ENCODE data around the gene SLC43A3. TPM values are rescaled to one million over a fixed set of nuclear protein-coding genes. Genes with fewer than 3 reads are reported as not detected.

SLC43A3 gene
- total and polyA plus RNA-seq, 9 of the 15 experiments (the other 6 are each of a cell fraction or from before 2014, with no cell fraction given), result 63.7 to 281 (median 139) TPM

- TF ChIP-seq SAP30 (IDR thresholded peaks at IDR 0.05; ENCODE audit: borderline replicate concordance, insufficient read depth, low read depth, low read length, poor library complexity, severe bottlenecking) (no peak), BRD9 (IDR thresholded peaks at IDR 0.05; ENCODE audit: low read depth, partially characterized antibody) (no peak)
Observed at GRCh38 chr11:57461841-57462489, 35.0 kb upstream of the SLC43A3 start (continued).

- peak overlapping the region; percentile 29; the same call in 1 of the 2 replicates for H2AFZ ChIP-seq (ENCODE audit: low read depth, low read length)
- in situ Hi-C loops (cut with MboI), result no loop called here
- no peaks in the 10 kb centered on the region for H3K9me1 ChIP-seq (ENCODE audit: control insufficient read depth, insufficient read depth, low read length)
- no peak overlapping the region for H3K27ac ChIP-seq (ENCODE audit: extremely low read depth, low read depth, low read length)
- H3K79me2 ChIP-seq (ENCODE audit: control insufficient read depth, insufficient read depth, low read length), result no peaks in the 10 kb centered on the region
- DNase-seq (ENCODE audit: extremely low read depth in 1 of 4, low spot score in 3 of 4) (peak in 2 of 4 experiments; percentile 38 to 45), ATAC-seq (no peak), FAIRE-seq (no peak)
- peaks cover 22 to 60% of the 10 kb centered on the region in 2 experiments for H3K4me1 ChIP-seq (replicated peaks in 1 of 2; ENCODE audit: control insufficient read depth in 2 of 2, insufficient read depth in 2 of 2, low read length in 2 of 2)
- CTCF ChIA-PET (ENCODE audit: low intra/inter-chr PET ratio), result interaction anchor here (0.6 kb wide), 1 partner anchor 1641 kb away, joined by 3 read pairs; no protein-coding TSS in a partner anchor
- H3K9ac ChIP-seq (ENCODE audit: insufficient read depth in 1 of 2, low read depth in 2 of 2, low read length in 2 of 2), result peak overlapping the region in 1 of 2 experiments; percentile 91; a peak in 3 of 4 replicates
- 11% methylated on average over 22 of the region's 50 CpGs for WGBS (ENCODE audit: insufficient coverage, low coverage, missing lambda C conversion rate)
- no peaks in the 10 kb centered on the region for H3K27me3 ChIP-seq (ENCODE audit: control insufficient read depth in 2 of 2, insufficient read depth in 2 of 2, low read length in 2 of 2)
- no TSS peak for BruUV-seq (replicated peaks)
- H4K20me1 ChIP-seq (replicated peaks; ENCODE audit: control insufficient read depth, insufficient read depth, low read length), result peaks cover 5% of the 10 kb centered on the region
- peak overlapping the region; percentile 45 for H3K4me3 ChIP-seq
- POLR2A ChIA-PET, result interaction anchor here (0.6 kb wide), 1 partner anchor 74 kb away, joined by 3 read pairs; no protein-coding TSS in a partner anchor
- intact Hi-C loops (cut with micrococcal nuclease), result no loop called here
- H3K9me3 ChIP-seq (replicated peaks; ENCODE audit: control insufficient read depth, insufficient read depth, low read depth, low read length), result no peaks in the 10 kb centered on the region
- no peaks in the 10 kb centered on the region for H3K36me3 ChIP-seq (ENCODE audit: control insufficient read depth, insufficient read depth, low read length)
- peak overlapping the region; percentile 82 for H3K4me2 ChIP-seq (ENCODE audit: insufficient read depth, low read length)
- no peak for TF ChIP-seq ELK1 (CRISPR knock-in tag; IDR thresholded peaks at IDR 0.05)
- no peak for TF ChIP-seq FOS (IDR thresholded peaks at IDR 0.05; ENCODE audit: extremely low read depth, insufficient read length)
- no peak for TF ChIP-seq ZNF75A (CRISPR knock-in tag; IDR thresholded peaks at IDR 0.05)
- no peak for TF ChIP-seq SMAD1 (IDR thresholded peaks at IDR 0.05; ENCODE audit: low read depth, low read length, partially characterized antibody)
- TF ChIP-seq ZZZ3 (IDR thresholded peaks at IDR 0.05), result no peak
- peak; percentile 60 for TF ChIP-seq MAFK (IDR thresholded peaks at IDR 0.05; ENCODE audit: low read length)
- no peak for TF ChIP-seq ZNF766 (CRISPR knock-in tag; conservative IDR thresholded peaks at IDR 0.05)
- TF ChIP-seq RBFOX2 (IDR thresholded peaks at IDR 0.05; ENCODE audit: low read depth, low read length), result peak; percentile 15; the same call in 1 of the 2 replicates
- TF ChIP-seq CLOCK (CRISPR knock-in tag; IDR thresholded peaks at IDR 0.05; ENCODE audit: borderline replicate concordance), result no peak
- TF ChIP-seq CREBBP (IDR thresholded peaks at IDR 0.05; ENCODE audit: low read depth, low read length), result no peak
Observed at GRCh38 chr11:57460758-57461749, 34.1 kb upstream of the SLC43A3 start.

Measured in K562 (cell line).